Activated naive CD4-positive, alpha-beta T cell treated with anti-CD3 and anti-CD28 coated beads for 36 hours (primary cell): Measurements from ENCODE around the gene COL12A1. TPM values are rescaled to one million over a fixed set of nuclear protein-coding genes. Genes with fewer than 3 reads are reported as not detected.

Source experiments
- CTCF ChIA-PET: fragments of 350-600 bp; sonication (Branson Sonifier 250); formaldehyde crosslinking; loops from one replicate; lab custom pipeline; 2021; ENCODE audit warnings: antibody characterized with exemption; lab: Charles Lee
- DNase-seq: peaks from one replicate; pipeline ENCODE4 v3.0.0-alpha.2; 2020
- H3K27ac Mint-ChIP-seq: one replicate; pipeline ENCODE4 v1.8.0; 2021; ENCODE audit warnings: mild to moderate bottlenecking, mixed read lengths
- H3K27me3 Mint-ChIP-seq: one replicate; pipeline ENCODE4 v1.8.0; 2021; ENCODE audit warnings: low read depth, mixed read lengths
- H3K36me3 Mint-ChIP-seq: one replicate; pipeline ENCODE4 v1.8.0; 2021; ENCODE audit warnings: low read depth, mixed read lengths
- H3K4me1 Mint-ChIP-seq: one replicate; pipeline ENCODE4 v1.8.0; 2021; ENCODE audit warnings: low read depth, mixed read lengths
- H3K4me3 Mint-ChIP-seq: one replicate; pipeline ENCODE4 v1.8.0; 2021; ENCODE audit warnings: mild to moderate bottlenecking, moderate library complexity, mixed read lengths
- H3K9me3 Mint-ChIP-seq: one replicate; pipeline ENCODE4 v1.8.0; 2021; ENCODE audit warnings: mixed read lengths
- intact Hi-C: fragments of 100-400 bp; cut with micrococcal nuclease; formaldehyde crosslinking; loops from one replicate; pipeline ENCODE4 v1.15.1; 2023
- total RNA-seq, 2 experiments: library from RNA; stranded (reverse); gene quantifications; one replicate each; pipeline ENCODE4 v1.2.3, GENCODE V29; 2021

COL12A1 gene
- total RNA-seq, 2 experiments from 2014 or later, result 0.05 TPM; not detected in 1

DNA sequence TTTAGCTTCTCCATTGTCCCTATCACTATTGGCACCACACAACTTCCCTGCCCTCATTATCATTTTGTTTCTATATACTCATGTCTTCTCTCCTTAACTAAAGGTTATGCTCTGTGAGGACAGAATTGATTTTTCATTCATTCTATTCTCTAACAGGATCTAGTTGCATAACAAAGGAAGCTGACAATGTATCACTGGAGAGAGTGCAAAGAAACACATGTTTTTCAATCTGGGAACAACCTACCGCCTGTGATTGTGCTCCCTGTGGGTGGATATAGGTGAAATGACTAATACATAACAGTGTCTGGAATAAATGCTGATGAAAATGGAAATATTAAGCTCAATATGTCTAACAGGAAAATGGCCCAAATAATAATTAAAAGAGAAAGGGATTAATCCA, 56.6 kb downstream of the COL12A1 start:
- Mint-ChIP-seq H3K36me3 (no peaks in the 10 kb centered on the region), H3K9me3 (peaks cover 2% of the 10 kb centered on the region), H3K27ac (no peak overlapping the region), H3K27me3 (peaks cover 21% of the 10 kb centered on the region), H3K4me1 (peaks cover 2% of the 10 kb centered on the region), H3K4me3 (no peak overlapping the region)
- CTCF ChIA-PET, result no interaction called here
- no peak for DNase-seq
- intact Hi-C loops, result no loop called here

GRCh38 chr6:75147512-75147911, 58.3 kb downstream of the COL12A1 start:
- Mint-ChIP-seq H3K4me1 (peaks cover 2% of the 10 kb centered on the region), H3K27ac (no peak overlapping the region), H3K9me3 (peaks cover 2% of the 10 kb centered on the region), H3K4me3 (no peak overlapping the region), H3K36me3 (no peaks in the 10 kb centered on the region), H3K27me3 (peaks cover 20% of the 10 kb centered on the region)
- DNase-seq, result no peak
- CTCF ChIA-PET, result no interaction called here
- intact Hi-C loops, result loop anchor here (2.0 kb wide), 1 partner anchor 61 kb away; no protein-coding TSS in a partner anchor

- peaks cover 12% of the 10 kb centered on the region for H3K27me3 Mint-ChIP-seq
- peak; percentile 4 for DNase-seq
- intact Hi-C loops, result loop anchor here (2.0 kb wide), 1 partner anchor 63 kb away; no protein-coding TSS in a partner anchor
- no peak overlapping the region for H3K27ac Mint-ChIP-seq
- CTCF ChIA-PET, result no interaction called here
- no peaks in the 10 kb centered on the region for H3K36me3 Mint-ChIP-seq
- peaks cover 2% of the 10 kb centered on the region for H3K9me3 Mint-ChIP-seq
- H3K4me3 Mint-ChIP-seq, result no peak overlapping the region
- H3K4me1 Mint-ChIP-seq, result peaks cover 2% of the 10 kb centered on the region
Observed at GRCh38 chr6:75145976-75146375, 59.9 kb downstream of the COL12A1 start.

GRCh38 chr6:75145211-75145610, 60.6 kb downstream of the COL12A1 start:
- Mint-ChIP-seq H3K27me3 (peaks cover 12% of the 10 kb centered on the region), H3K27ac (no peak overlapping the region), H3K4me1 (peaks cover 2% of the 10 kb centered on the region), H3K36me3 (no peaks in the 10 kb centered on the region), H3K9me3 (peaks cover 2% of the 10 kb centered on the region), H3K4me3 (no peak overlapping the region)
- DNase-seq, result no peak
- CTCF ChIA-PET, result no interaction called here
- intact Hi-C loops, result no loop called here

DNA sequence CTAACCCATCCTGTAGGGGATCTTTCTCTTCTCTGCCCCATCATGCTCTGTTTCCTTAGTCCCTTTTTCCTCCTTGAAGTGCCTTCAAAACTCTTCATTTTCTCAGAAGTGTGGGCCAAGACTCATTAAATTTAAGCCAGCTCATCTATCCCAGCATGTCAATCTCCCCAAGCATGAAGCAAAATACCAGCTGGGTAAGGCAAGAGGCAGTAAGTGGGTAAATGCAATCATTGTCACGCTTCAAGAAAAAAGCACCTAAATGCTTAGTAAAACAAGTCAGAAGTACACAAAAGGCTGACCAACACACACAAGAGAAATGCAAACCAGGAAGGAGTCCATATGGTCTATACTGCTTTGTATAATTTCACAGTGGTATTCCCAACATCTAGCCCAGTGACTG, 61.5 kb downstream of the COL12A1 start:
- Mint-ChIP-seq H3K27me3 (peaks cover 12% of the 10 kb centered on the region), H3K4me1 (peaks cover 2% of the 10 kb centered on the region), H3K27ac (no peak overlapping the region), H3K9me3 (peaks cover 2% of the 10 kb centered on the region), H3K4me3 (no peak overlapping the region), H3K36me3 (no peaks in the 10 kb centered on the region)
- intact Hi-C loops, result no loop called here
- CTCF ChIA-PET, result no interaction called here
- no peak for DNase-seq

GRCh38 chr6:75143191-75143590, 62.7 kb downstream of the COL12A1 start:
- no peak overlapping the region for H3K27ac Mint-ChIP-seq
- peaks cover 2% of the 10 kb centered on the region for H3K4me1 Mint-ChIP-seq
- DNase-seq, result no peak
- intact Hi-C loops, result no loop called here
- H3K27me3 Mint-ChIP-seq, result peaks cover 4% of the 10 kb centered on the region
- H3K36me3 Mint-ChIP-seq, result no peaks in the 10 kb centered on the region
- H3K9me3 Mint-ChIP-seq, result peaks cover 2% of the 10 kb centered on the region
- no peak overlapping the region for H3K4me3 Mint-ChIP-seq
- CTCF ChIA-PET, result interaction anchor here (0.5 kb wide), 1 partner anchor 67 kb away, joined by 7 read pairs; no protein-coding TSS in a partner anchor

- CTCF ChIA-PET, result no interaction called here
- no peak overlapping the region for H3K4me3 Mint-ChIP-seq
- no peak for DNase-seq
- intact Hi-C loops, result no loop called here
- H3K27ac Mint-ChIP-seq, result no peak overlapping the region
- H3K4me1 Mint-ChIP-seq, result peaks cover 2% of the 10 kb centered on the region
- H3K9me3 Mint-ChIP-seq, result peaks cover 2% of the 10 kb centered on the region
- no peaks in the 10 kb centered on the region for H3K36me3 Mint-ChIP-seq
- peaks cover 4% of the 10 kb centered on the region for H3K27me3 Mint-ChIP-seq
Observed at GRCh38 chr6:75142721-75143120, 63.1 kb downstream of the COL12A1 start.

- CTCF ChIA-PET, result no interaction called here
Observed at GRCh38 chr6:75135876-75136275, 70.0 kb downstream of the COL12A1 start.

DNA sequence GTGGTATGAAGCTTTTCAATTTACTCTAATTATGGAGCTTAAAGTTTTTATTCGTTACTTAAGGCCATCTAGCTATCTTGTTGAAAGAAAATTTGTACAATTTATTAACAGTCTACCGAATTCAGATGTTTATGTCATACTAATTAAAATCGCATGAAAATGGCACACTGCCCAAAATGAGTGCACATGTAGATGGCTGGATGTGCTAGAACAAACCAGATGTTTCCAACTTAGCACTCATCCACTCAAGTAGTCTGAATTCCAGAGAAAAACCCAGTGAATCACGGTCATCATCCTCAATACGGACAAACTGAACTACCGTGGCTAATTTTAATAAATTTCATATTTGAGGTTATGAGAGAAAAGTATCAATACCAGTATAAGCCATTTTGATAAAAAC, 70.4 kb downstream of the COL12A1 start:
- intact Hi-C loops, result no loop called here
- Mint-ChIP-seq H3K9me3 (no peaks in the 10 kb centered on the region), H3K4me3 (no peak overlapping the region), H3K27me3 (peaks cover 4% of the 10 kb centered on the region), H3K4me1 (no peaks in the 10 kb centered on the region), H3K36me3 (no peaks in the 10 kb centered on the region), H3K27ac (no peak overlapping the region)
- DNase-seq, result no peak
- CTCF ChIA-PET, result no interaction called here

More at GRCh38 chr6:75135876-75136275, 70.0 kb downstream of the COL12A1 start:
- no peak overlapping the region for H3K27ac Mint-ChIP-seq
- peaks cover 4% of the 10 kb centered on the region for H3K27me3 Mint-ChIP-seq
- no peaks in the 10 kb centered on the region for H3K4me1 Mint-ChIP-seq
- intact Hi-C loops, result no loop called here
- no peak overlapping the region for H3K4me3 Mint-ChIP-seq
- DNase-seq, result no peak
- H3K9me3 Mint-ChIP-seq, result no peaks in the 10 kb centered on the region
- no peaks in the 10 kb centered on the region for H3K36me3 Mint-ChIP-seq

- intact Hi-C loops, result no loop called here
- Mint-ChIP-seq H3K27me3 (peaks cover 3% of the 10 kb centered on the region), H3K27ac (no peak overlapping the region), H3K4me3 (no peak overlapping the region), H3K4me1 (no peaks in the 10 kb centered on the region), H3K36me3 (no peaks in the 10 kb centered on the region), H3K9me3 (no peaks in the 10 kb centered on the region)
- no peak for DNase-seq
- CTCF ChIA-PET, result no interaction called here
Observed at GRCh38 chr6:75130784-75131183, 75.1 kb downstream of the COL12A1 start.

- no peaks in the 10 kb centered on the region for H3K36me3 Mint-ChIP-seq
- H3K9me3 Mint-ChIP-seq, result no peaks in the 10 kb centered on the region
- no peak overlapping the region for H3K27ac Mint-ChIP-seq
- intact Hi-C loops, result no loop called here
- no peak for DNase-seq
- CTCF ChIA-PET, result no interaction called here
- H3K27me3 Mint-ChIP-seq, result peaks cover 2% of the 10 kb centered on the region
- H3K4me1 Mint-ChIP-seq, result no peaks in the 10 kb centered on the region
- H3K4me3 Mint-ChIP-seq, result no peak overlapping the region
Observed at GRCh38 chr6:75128878-75129570, 76.8 kb downstream of the COL12A1 start.

- Mint-ChIP-seq H3K4me3 (no peak overlapping the region), H3K36me3 (no peaks in the 10 kb centered on the region), H3K4me1 (no peaks in the 10 kb centered on the region), H3K27ac (no peak overlapping the region), H3K27me3 (peaks cover 3% of the 10 kb centered on the region), H3K9me3 (no peaks in the 10 kb centered on the region)
- CTCF ChIA-PET, result no interaction called here
- intact Hi-C loops, result no loop called here
- no peak for DNase-seq
Observed at GRCh38 chr6:75126518-75126917, 79.3 kb downstream of the COL12A1 start.

DNA sequence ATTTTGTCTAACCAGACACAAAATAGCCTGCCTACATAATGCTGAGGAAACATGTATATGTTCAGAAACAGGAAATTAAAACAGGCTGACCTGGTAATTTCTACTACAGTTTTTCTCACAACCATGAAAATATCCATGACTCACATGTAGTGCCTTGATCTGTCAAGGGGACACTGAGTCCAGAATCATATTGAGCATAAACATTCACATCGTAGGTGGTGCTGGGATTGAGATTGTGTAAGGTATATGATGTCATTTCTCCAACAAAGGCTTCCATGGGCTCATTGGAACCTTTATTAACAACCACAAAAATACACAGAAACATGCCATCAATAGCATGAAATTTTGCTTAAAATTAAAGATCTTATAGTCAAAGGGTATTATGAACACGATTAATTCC, 80.9 kb downstream of the COL12A1 start:
- no peak overlapping the region for H3K4me3 Mint-ChIP-seq
- CTCF ChIA-PET, result no interaction called here
- H3K36me3 Mint-ChIP-seq, result no peaks in the 10 kb centered on the region
- H3K27me3 Mint-ChIP-seq, result peaks cover 2% of the 10 kb centered on the region
- intact Hi-C loops, result no loop called here
- no peaks in the 10 kb centered on the region for H3K9me3 Mint-ChIP-seq
- DNase-seq, result no peak
- no peaks in the 10 kb centered on the region for H3K4me1 Mint-ChIP-seq
- no peak overlapping the region for H3K27ac Mint-ChIP-seq
